HCT116 (cell line): ENCODE measurements around the gene TSC1. TPM values are rescaled to one million over a fixed set of nuclear protein-coding genes. Genes with fewer than 3 reads are reported as not detected.

Experiments used
- ATAC-seq: fragments of 200-7000 bp; cut with Tn5 transposase; 2 replicates; pipeline ENCODE4 v1.9.1; 2020; ENCODE audit warnings: mild to moderate bottlenecking, moderate library complexity
- BruUV-seq: library from RNA; stranded (reverse); fragments of 400-500 nt; replicated peaks from 2 replicates; lab custom pipeline; 2021; lab: Mats Ljungman, UMichigan
- CTCF ChIA-PET: fragments of 300-600 bp; sonication (Branson Sonifier 250); formaldehyde crosslinking; loops from one replicate; lab custom pipeline; 2021; ENCODE audit warnings: antibody characterized with exemption; lab: Charles Lee
- POLR2A ChIA-PET: fragments of 300-600, 350-600 bp; sonication (Branson Sonifier 250); formaldehyde crosslinking; loops from one replicate; lab custom pipeline; 2021; ENCODE audit warnings: antibody characterized with exemption; lab: Charles Lee
- RAD21 ChIA-PET, 2 experiments: fragments of 300-600 bp; sonication (Branson Sonifier 250); formaldehyde crosslinking; loops; one replicate each; lab custom pipeline; 2023; ENCODE audit warnings: low total read pairs in 2 of 2; ENCODE audit not compliant: uncharacterized antibody in 2 of 2, unreplicated experiment in 2 of 2, low non-redundant PET in 1 of 2; lab: Charles Lee
- DNase-seq: peaks from one replicate; pipeline ENCODE4 v3.0.0-alpha.2; 2010; ENCODE audit warnings: low read depth, low spot score
- H2AFZ ChIP-seq: fragments of 200-600 bp; shearing (Covaris generic), sonication (generic); 2 replicates; pipeline ENCODE4 v1.6.1; 2017; ENCODE audit warnings: low read depth, mixed run types, mixed read lengths, antibody characterized with exemption, low read length; ENCODE audit not compliant: poor library complexity, severe bottlenecking
- H3K27ac ChIP-seq: 2 replicates; pipeline ENCODE4 v1.5.1; 2012; ENCODE audit warnings: low read depth, low read length
- H3K27me3 ChIP-seq: fragments of 200-600 bp; sonication (generic); 2 replicates; pipeline ENCODE4 v1.6.1; 2016; ENCODE audit warnings: mixed run types, low read length, mixed read lengths; ENCODE audit not compliant: insufficient read depth
- H3K36me3 ChIP-seq, 2 experiments: fragments of 200-500 bp in 1 of 2; fragments of 200-600 bp in 1 of 2; sonication (Bioruptor generic) in 1 of 2; sonication (generic) in 1 of 2; 2 replicates each; pipeline versions ENCODE4 v1.5.1 to v1.6.1; 2014 to 2016; ENCODE audit warnings: low read length in 2 of 2, inconsistent platforms in 1 of 2, mixed read lengths in 1 of 2, mixed run types in 1 of 2; ENCODE audit not compliant: insufficient read depth in 2 of 2, control insufficient read depth in 1 of 2
- H3K4me1 ChIP-seq, 2 experiments: fragments of 200-600 bp in 1 of 2; sonication (generic) in 1 of 2; 2 replicates each; pipeline versions ENCODE4 v1.5.1 to v1.6.1; 2012 to 2017; ENCODE audit warnings: low read length in 2 of 2, inconsistent platforms in 1 of 2, mild to moderate bottlenecking in 1 of 2, mixed read lengths in 1 of 2, mixed run types in 1 of 2, moderate library complexity in 1 of 2; ENCODE audit not compliant: insufficient read depth in 2 of 2, control insufficient read depth in 1 of 2
- H3K4me2 ChIP-seq: fragments of 200-600 bp; sonication (generic); 2 replicates; pipeline ENCODE4 v1.6.1; 2017; ENCODE audit warnings: mixed run types, low read length, mixed read lengths
- H3K4me3 ChIP-seq, 2 experiments: fragments of 200-600 bp in 1 of 2; sonication (generic) in 1 of 2; replicated peaks in 1 of 2; 2 replicates each; pipeline ENCODE4 v1.5.1; 2011 to 2016; ENCODE audit warnings: low read length in 2 of 2, control low read depth in 1 of 2, low read depth in 1 of 2, mild to moderate bottlenecking in 1 of 2, mixed read lengths in 1 of 2, mixed run types in 1 of 2
- H3K79me2 ChIP-seq: fragments of 200-600 bp; sonication (generic); 2 replicates; pipeline ENCODE4 v1.6.1; 2017; ENCODE audit warnings: mild to moderate bottlenecking, mixed run types, low read length, moderate library complexity, mixed read lengths; ENCODE audit not compliant: insufficient read depth
- H3K9ac ChIP-seq: fragments of 200-600 bp; sonication (generic); 2 replicates; pipeline ENCODE4 v1.6.1; 2016; ENCODE audit warnings: low read length, mixed read lengths
- H3K9me2 ChIP-seq: fragments of 200-600 bp; sonication (generic), shearing (Covaris generic); 2 replicates; pipeline ENCODE4 v1.6.1; 2017; ENCODE audit warnings: mixed run types, mild to moderate bottlenecking, moderate library complexity; ENCODE audit not compliant: insufficient read depth
- H3K9me3 ChIP-seq, 2 experiments: fragments of 200-500 bp in 1 of 2; fragments of 200-600 bp in 1 of 2; sonication (Bioruptor generic) in 1 of 2; sonication (generic) in 1 of 2; 2 replicates each; pipeline ENCODE4 v1.6.1; 2014 to 2017; ENCODE audit warnings: low read length in 2 of 2, mixed read lengths in 2 of 2, inconsistent platforms in 1 of 2, low read depth in 1 of 2, mild to moderate bottlenecking in 1 of 2, mixed run types in 1 of 2, moderate library complexity in 1 of 2; ENCODE audit not compliant: control insufficient read depth in 1 of 2, insufficient read depth in 1 of 2
- H4K20me1 ChIP-seq: fragments of 200-600 bp; sonication (generic), shearing (Covaris generic); 2 replicates; pipeline ENCODE4 v1.6.1; 2017; ENCODE audit warnings: mixed run types, mild to moderate bottlenecking, moderate library complexity; ENCODE audit not compliant: insufficient read depth
- EZH2phosphoT487 ChIP-seq: fragments of 200-600 bp; IDR thresholded peaks from 2 replicates; pipeline ENCODE4 v1.6.1; 2018; ENCODE audit warnings: antibody characterized with exemption, borderline replicate concordance
- FOSL1 ChIP-seq: IDR thresholded peaks from 2 replicates; pipeline ENCODE4 v1.6.1; 2012; ENCODE audit warnings: low read depth
- SP1 ChIP-seq: IDR thresholded peaks from 2 replicates; pipeline ENCODE4 v1.6.1; 2012; ENCODE audit warnings: low read depth
- SRF ChIP-seq: IDR thresholded peaks from 2 replicates; pipeline ENCODE4 v1.6.1; 2012; ENCODE audit warnings: low read depth
- TCF7L2 ChIP-seq: IDR thresholded peaks from 2 replicates; pipeline ENCODE4 v1.7.0; 2011; ENCODE audit warnings: borderline replicate concordance, inconsistent platforms; ENCODE audit not compliant: insufficient read depth, insufficient read length; ENCODE audit errors: extremely low read depth
- intact Hi-C: fragments of 100-400 bp; cut with micrococcal nuclease; formaldehyde crosslinking; loops from 2 replicates; pipeline ENCODE4 v1.10.0; 2022
- total RNA-seq: library from RNA; stranded (reverse); gene quantifications from one replicate; pipeline ENCODE4 v1.2.1, GENCODE V29; 2021; ENCODE audit not compliant: unreplicated experiment
- TF ChIP-seq, protein P1 (sequence below): IDR thresholded peaks from 2 replicates; pipeline ENCODE4 v1.6.1; 2012
- TF ChIP-seq, protein P2 (sequence below): IDR thresholded peaks from 2 replicates; pipeline ENCODE4 v1.6.1; 2011; ENCODE audit warnings: mild to moderate bottlenecking, low read length, moderate library complexity; ENCODE audit not compliant: insufficient replicate concordance; ENCODE audit errors: extremely low read depth

The TSC1 gene
- total RNA-seq, 1 experiment from 2014 or later: 34.5 TPM

DNA sequence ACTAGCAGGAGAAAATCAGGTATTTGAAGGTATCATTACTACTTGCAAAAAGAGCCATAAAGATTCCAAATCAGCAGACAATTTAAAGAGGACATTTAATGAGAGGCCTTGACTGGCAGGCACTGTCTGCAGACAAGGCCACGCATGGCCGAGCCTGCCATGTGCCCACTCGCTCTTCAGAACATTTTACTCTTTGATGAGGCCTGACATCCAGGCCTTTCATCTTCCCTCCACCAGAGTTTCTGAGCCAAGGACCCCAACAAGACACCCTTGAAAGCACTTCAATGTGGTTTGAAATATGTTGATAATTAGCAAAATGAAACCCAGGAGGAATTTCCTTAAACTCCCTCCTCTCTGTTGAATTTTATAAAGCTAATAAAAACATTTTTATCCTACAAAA, 82.8 kb downstream of the TSC1 start:
- H3K27me3 ChIP-seq: peaks cover 12% of the 10 kb centered on the region; the same call in 1 of the 2 replicates
- H3K9me3 ChIP-seq: no peaks in the 10 kb centered on the region
- no peak for DNase-seq
- H3K4me1 ChIP-seq: peaks cover 13 to 14% of the 10 kb centered on the region in 2 experiments
- no peaks in the 10 kb centered on the region for H4K20me1 ChIP-seq
- no peak overlapping the region for H3K9ac ChIP-seq
- RAD21 ChIA-PET: no interaction called here
- no peaks in the 10 kb centered on the region for H3K36me3 ChIP-seq
- H3K4me3 ChIP-seq: no peak overlapping the region
- no TSS peak for BruUV-seq
- POLR2A ChIA-PET: no interaction called here
- no peak overlapping the region for H3K27ac ChIP-seq
- ATAC-seq: no peak
- H3K79me2 ChIP-seq: no peaks in the 10 kb centered on the region
- TF ChIP-seq SP1: no peak
- TF ChIP-seq SRF: no peak
- TF ChIP-seq EZH2phosphoT487: no peak
- TF ChIP-seq, protein P1, sequence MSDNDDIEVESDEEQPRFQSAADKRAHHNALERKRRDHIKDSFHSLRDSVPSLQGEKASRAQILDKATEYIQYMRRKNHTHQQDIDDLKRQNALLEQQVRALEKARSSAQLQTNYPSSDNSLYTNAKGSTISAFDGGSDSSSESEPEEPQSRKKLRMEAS: no peak
- TF ChIP-seq FOSL1: no peak
- TF ChIP-seq, all 23 proteins: peak for 0
- Histone ChIP-seq H3K4me2 (no peak overlapping the region), H2AFZ (no peak overlapping the region), H3K9me2 (no peaks in the 10 kb centered on the region)
- CTCF ChIA-PET: no interaction called here
- intact Hi-C loops: no loop called here

DNA sequence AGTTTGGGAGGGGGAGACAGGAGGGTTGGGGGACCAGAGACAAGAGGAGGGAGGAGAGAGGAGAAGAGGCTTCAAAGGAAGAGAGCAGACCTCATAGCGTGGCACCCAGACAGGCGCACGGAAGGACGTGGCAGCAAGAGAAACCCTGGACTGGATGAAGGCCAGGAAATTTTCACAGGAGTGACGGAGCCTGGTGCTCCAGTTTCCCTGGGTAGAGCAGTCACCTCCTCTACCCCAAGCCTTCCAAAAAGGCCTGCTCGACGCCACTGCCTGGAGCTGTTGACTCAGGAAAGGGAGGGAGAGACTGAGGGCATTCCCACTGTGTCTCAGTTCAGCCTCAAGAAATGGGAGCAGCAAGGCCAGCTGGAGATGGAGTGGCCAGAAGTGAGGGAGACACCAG, 85.7 kb downstream of the TSC1 start:
- ATAC-seq: no peak
- no peaks in the 10 kb centered on the region for H3K9me2 ChIP-seq
- H2AFZ ChIP-seq: no peak overlapping the region
- H3K27me3 ChIP-seq: peaks cover 19% of the 10 kb centered on the region; the same call in 1 of the 2 replicates
- no peak for TF ChIP-seq SRF
- TF ChIP-seq TCF7L2: no peak
- no peak for TF ChIP-seq FOSL1
- TF ChIP-seq, protein P2, sequence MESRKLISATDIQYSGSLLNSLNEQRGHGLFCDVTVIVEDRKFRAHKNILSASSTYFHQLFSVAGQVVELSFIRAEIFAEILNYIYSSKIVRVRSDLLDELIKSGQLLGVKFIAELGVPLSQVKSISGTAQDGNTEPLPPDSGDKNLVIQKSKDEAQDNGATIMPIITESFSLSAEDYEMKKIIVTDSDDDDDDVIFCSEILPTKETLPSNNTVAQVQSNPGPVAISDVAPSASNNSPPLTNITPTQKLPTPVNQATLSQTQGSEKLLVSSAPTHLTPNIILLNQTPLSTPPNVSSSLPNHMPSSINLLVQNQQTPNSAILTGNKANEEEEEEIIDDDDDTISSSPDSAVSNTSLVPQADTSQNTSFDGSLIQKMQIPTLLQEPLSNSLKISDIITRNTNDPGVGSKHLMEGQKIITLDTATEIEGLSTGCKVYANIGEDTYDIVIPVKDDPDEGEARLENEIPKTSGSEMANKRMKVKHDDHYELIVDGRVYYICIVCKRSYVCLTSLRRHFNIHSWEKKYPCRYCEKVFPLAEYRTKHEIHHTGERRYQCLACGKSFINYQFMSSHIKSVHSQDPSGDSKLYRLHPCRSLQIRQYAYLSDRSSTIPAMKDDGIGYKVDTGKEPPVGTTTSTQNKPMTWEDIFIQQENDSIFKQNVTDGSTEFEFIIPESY: no peak
- TF ChIP-seq, all 23 proteins: peak for 0
- no peak overlapping the region for H3K9ac ChIP-seq
- no peaks in the 10 kb centered on the region for H3K79me2 ChIP-seq
- no peak for DNase-seq
- intact Hi-C loops: no loop called here
- no peaks in the 10 kb centered on the region for H4K20me1 ChIP-seq
- no peak overlapping the region for H3K4me2 ChIP-seq
- no TSS peak for BruUV-seq
- RAD21 ChIA-PET: no interaction called here
- H3K36me3 ChIP-seq: no peaks in the 10 kb centered on the region
- CTCF ChIA-PET: no interaction called here
- H3K27ac ChIP-seq: no peak overlapping the region
- H3K9me3 ChIP-seq: no peaks in the 10 kb centered on the region
- POLR2A ChIA-PET: no interaction called here
- no peak overlapping the region for H3K4me3 ChIP-seq
- peaks cover 13 to 14% of the 10 kb centered on the region in 2 experiments for H3K4me1 ChIP-seq
